Thyroid gland (tissue), 4 donors: ENCODE results near the gene KHDC1L.
"Not testable (repeated sequence)": the region's sequence is repeated elsewhere in the genome, so short reads cannot be mapped to it uniquely, and the experiment has no call there.

Source experiments
- POLR2A ChIP-seq, 2 donors: fragments of 450-650 bp; IDR thresholded peaks; one replicate each; pipeline ENCODE4 v1.6.1; 2017; ENCODE audit warnings: antibody characterized with exemption in 2 of 2, mild to moderate bottlenecking in 2 of 2, moderate library complexity in 1 of 2
- TF ChIP-seq, protein P1 (sequence below), 6 experiments: fragments of 200-600 bp in 3 of 6; fragments of 450-650 bp in 3 of 6; sonication (generic) in 3 of 6; IDR thresholded peaks; one replicate each; pipeline ENCODE4 v1.5.1; 2016 to 2019; ENCODE audit warnings: antibody characterized with exemption in 6 of 6, mild to moderate bottlenecking in 2 of 6, inconsistent platforms in 1 of 6, moderate library complexity in 1 of 6

DNA sequence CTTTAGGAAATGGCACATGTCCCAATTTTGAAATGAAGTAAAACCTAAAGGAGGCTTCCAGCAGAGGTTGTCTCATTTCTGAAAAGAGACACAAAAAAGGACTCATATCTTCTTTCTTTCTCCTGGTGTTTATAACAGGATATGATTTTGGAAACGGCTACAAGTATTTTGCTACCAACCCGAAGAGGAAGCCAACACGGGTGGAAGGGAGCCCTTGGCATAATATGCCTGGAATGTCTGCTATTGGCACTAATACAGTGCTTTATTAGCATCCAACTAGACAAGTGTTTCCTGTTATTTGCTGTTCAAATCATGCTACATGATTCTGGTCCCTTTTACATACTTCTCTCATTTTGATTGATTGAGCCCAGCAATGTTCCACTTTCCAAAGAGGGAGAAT is 8.7 kb upstream of the KHDC1L start:
- TF ChIP-seq, protein P1, sequence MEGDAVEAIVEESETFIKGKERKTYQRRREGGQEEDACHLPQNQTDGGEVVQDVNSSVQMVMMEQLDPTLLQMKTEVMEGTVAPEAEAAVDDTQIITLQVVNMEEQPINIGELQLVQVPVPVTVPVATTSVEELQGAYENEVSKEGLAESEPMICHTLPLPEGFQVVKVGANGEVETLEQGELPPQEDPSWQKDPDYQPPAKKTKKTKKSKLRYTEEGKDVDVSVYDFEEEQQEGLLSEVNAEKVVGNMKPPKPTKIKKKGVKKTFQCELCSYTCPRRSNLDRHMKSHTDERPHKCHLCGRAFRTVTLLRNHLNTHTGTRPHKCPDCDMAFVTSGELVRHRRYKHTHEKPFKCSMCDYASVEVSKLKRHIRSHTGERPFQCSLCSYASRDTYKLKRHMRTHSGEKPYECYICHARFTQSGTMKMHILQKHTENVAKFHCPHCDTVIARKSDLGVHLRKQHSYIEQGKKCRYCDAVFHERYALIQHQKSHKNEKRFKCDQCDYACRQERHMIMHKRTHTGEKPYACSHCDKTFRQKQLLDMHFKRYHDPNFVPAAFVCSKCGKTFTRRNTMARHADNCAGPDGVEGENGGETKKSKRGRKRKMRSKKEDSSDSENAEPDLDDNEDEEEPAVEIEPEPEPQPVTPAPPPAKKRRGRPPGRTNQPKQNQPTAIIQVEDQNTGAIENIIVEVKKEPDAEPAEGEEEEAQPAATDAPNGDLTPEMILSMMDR (IDR thresholded peaks at IDR 0.05): not testable (repeated sequence)
- not testable (repeated sequence) for TF ChIP-seq POLR2A (IDR thresholded peaks at IDR 0.05)
